Measurements from ENCODE around the gene IMMP2L.

IMMP2L gene

GRCh38 chr7:111174510-111174909, 387.8 kb downstream of the IMMP2L start:
- in situ Hi-C loops (cut with HindIII; ENCODE audit: low sequenced_read_pairs) = no loop called here

- in situ Hi-C loops (cut with HindIII; ENCODE audit: low sequenced_read_pairs) = no loop called here
Observed at GRCh38 chr7:111173990-111174389, 388.3 kb downstream of the IMMP2L start.

- in situ Hi-C loops (cut with HindIII; ENCODE audit: low sequenced_read_pairs) = no loop called here
Observed at GRCh38 chr7:111173528-111173927, 388.8 kb downstream of the IMMP2L start.

GRCh38 chr7:111172564-111173257, 389.6 kb downstream of the IMMP2L start:
- in situ Hi-C loops (cut with HindIII; ENCODE audit: low sequenced_read_pairs) = no loop called here

GRCh38 chr7:111168182-111168581, 394.1 kb downstream of the IMMP2L start:
- in situ Hi-C loops (cut with HindIII; ENCODE audit: low sequenced_read_pairs) = no loop called here

- in situ Hi-C loops (cut with HindIII; ENCODE audit: low sequenced_read_pairs) = no loop called here
Observed at GRCh38 chr7:111164442-111164841, 397.9 kb downstream of the IMMP2L start.

GRCh38 chr7:111162692-111163091, 399.6 kb downstream of the IMMP2L start:
- in situ Hi-C loops (cut with HindIII; ENCODE audit: low sequenced_read_pairs) = no loop called here

GRCh38 chr7:111160297-111160696, 402.0 kb downstream of the IMMP2L start:
- in situ Hi-C loops (cut with HindIII; ENCODE audit: low sequenced_read_pairs) = no loop called here

- in situ Hi-C loops (cut with HindIII; ENCODE audit: low sequenced_read_pairs) = no loop called here
Observed at GRCh38 chr7:111159426-111159825, 402.9 kb downstream of the IMMP2L start.

GRCh38 chr7:111150709-111151108, 411.6 kb downstream of the IMMP2L start:
- in situ Hi-C loops (cut with HindIII; ENCODE audit: low sequenced_read_pairs) = no loop called here

- in situ Hi-C loops (cut with HindIII; ENCODE audit: low sequenced_read_pairs) = no loop called here
Observed at GRCh38 chr7:111147708-111148533, 414.4 kb downstream of the IMMP2L start.

- in situ Hi-C loops (cut with HindIII; ENCODE audit: low sequenced_read_pairs) = no loop called here
Observed at GRCh38 chr7:111146136-111146535, 416.2 kb downstream of the IMMP2L start.

- in situ Hi-C loops (cut with HindIII; ENCODE audit: low sequenced_read_pairs) = no loop called here
Observed at GRCh38 chr7:111145472-111145871, 416.8 kb downstream of the IMMP2L start.

GRCh38 chr7:111140091-111140865, 422.0 kb downstream of the IMMP2L start:
- in situ Hi-C loops (cut with HindIII; ENCODE audit: low sequenced_read_pairs) = no loop called here

GRCh38 chr7:111138586-111138985, 423.7 kb downstream of the IMMP2L start:
- in situ Hi-C loops (cut with HindIII; ENCODE audit: low sequenced_read_pairs) = no loop called here

- in situ Hi-C loops (cut with HindIII; ENCODE audit: low sequenced_read_pairs) = no loop called here
Observed at GRCh38 chr7:111138193-111138569, 424.1 kb downstream of the IMMP2L start.

- in situ Hi-C loops (cut with HindIII; ENCODE audit: low sequenced_read_pairs) = no loop called here
Observed at GRCh38 chr7:111137296-111138192, 424.7 kb downstream of the IMMP2L start.

- in situ Hi-C loops (cut with HindIII; ENCODE audit: low sequenced_read_pairs) = no loop called here
Observed at GRCh38 chr7:111132833-111133232, 429.5 kb downstream of the IMMP2L start.

- in situ Hi-C loops (cut with HindIII; ENCODE audit: low sequenced_read_pairs) = no loop called here
Observed at GRCh38 chr7:111129435-111129834, 432.9 kb downstream of the IMMP2L start.

- in situ Hi-C loops (cut with HindIII; ENCODE audit: low sequenced_read_pairs) = no loop called here
Observed at GRCh38 chr7:111126987-111127386, 435.3 kb downstream of the IMMP2L start.

GRCh38 chr7:111115966-111116365, 446.3 kb downstream of the IMMP2L start:
- in situ Hi-C loops (cut with HindIII; ENCODE audit: low sequenced_read_pairs) = no loop called here
